ENCODE data around the gene RAPGEF4. TPM values are rescaled to one million over a fixed set of nuclear protein-coding genes. Genes with fewer than 3 reads are reported as not detected.
"Not testable (repeated sequence)": the region's sequence is repeated elsewhere in the genome, so short reads cannot be mapped to it uniquely, and the experiment has no call there.

Gene RAPGEF4
- total RNA-seq, 2 donors from 2014 or later = 1.4 to 2.2 TPM

DNA sequence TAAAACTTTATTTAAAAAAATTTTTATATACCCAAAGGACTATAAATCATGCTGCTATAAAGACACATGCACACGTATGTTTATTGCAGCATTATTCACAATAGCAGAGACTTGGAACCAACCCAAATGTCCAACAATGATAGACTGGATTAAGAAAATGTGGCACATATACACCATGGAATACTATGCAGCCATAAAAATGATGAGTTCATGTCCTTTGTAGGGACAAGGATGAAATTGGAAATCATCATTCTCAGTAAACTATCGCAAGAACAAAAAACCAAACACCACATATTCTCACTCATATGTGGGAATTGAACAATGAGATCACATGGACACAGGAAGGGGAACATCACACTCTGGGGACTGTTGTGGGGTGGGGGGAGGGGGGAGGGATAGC lies 358.0 kb downstream of the RAPGEF4 start:
- not testable (repeated sequence) for H3K27me3 Mint-ChIP-seq; H3K4me3 Mint-ChIP-seq; H3K9me3 Mint-ChIP-seq; H3K36me3 Mint-ChIP-seq (ENCODE audit: low read depth); H3K27ac Mint-ChIP-seq; H3K4me1 Mint-ChIP-seq; ATAC-seq (replicated peaks)

GRCh38 chr2:173094731-173095130 lies 359.1 kb downstream of the RAPGEF4 start:
- H3K36me3 Mint-ChIP-seq (ENCODE audit: low read depth) = no peaks in the 10 kb centered on the region
- H3K27ac Mint-ChIP-seq = no peak overlapping the region
- H3K4me1 Mint-ChIP-seq = no peaks in the 10 kb centered on the region
- H3K27me3 Mint-ChIP-seq = no peaks in the 10 kb centered on the region
- ATAC-seq (replicated peaks) = no peak
- no peaks in the 10 kb centered on the region for H3K9me3 Mint-ChIP-seq
- H3K4me3 Mint-ChIP-seq = no peak overlapping the region

DNA sequence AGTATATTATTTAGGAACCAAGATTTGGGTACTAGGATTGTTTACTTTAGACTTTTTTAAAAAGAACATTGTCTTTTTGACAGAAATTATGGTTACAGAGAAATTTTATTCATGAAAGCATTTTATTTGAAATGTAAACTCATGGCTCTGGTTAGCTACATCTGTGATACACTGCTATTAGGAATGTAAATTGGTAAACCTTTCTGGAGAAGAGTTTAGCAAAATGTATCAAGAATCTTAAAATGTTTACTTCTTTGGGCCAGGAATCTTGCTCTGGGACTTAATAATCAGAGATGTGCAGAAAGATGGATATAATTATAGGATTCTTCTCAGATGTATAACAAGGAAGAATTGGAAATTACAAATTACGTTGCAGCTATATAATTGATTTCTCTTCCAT lies 359.7 kb downstream of the RAPGEF4 start:
- H3K27me3 Mint-ChIP-seq = no peaks in the 10 kb centered on the region
- no peaks in the 10 kb centered on the region for H3K9me3 Mint-ChIP-seq
- no peak overlapping the region for H3K27ac Mint-ChIP-seq
- H3K4me3 Mint-ChIP-seq = no peak overlapping the region
- H3K36me3 Mint-ChIP-seq (ENCODE audit: low read depth) = no peaks in the 10 kb centered on the region
- no peak for ATAC-seq (replicated peaks)
- H3K4me1 Mint-ChIP-seq = no peaks in the 10 kb centered on the region

GRCh38 chr2:173099271-173099670 lies 363.6 kb downstream of the RAPGEF4 start:
- Mint-ChIP-seq H3K36me3 (ENCODE audit: low read depth) (no peaks in the 10 kb centered on the region), H3K4me3 (no peak overlapping the region), H3K27ac (no peak overlapping the region), H3K9me3 (no peaks in the 10 kb centered on the region), H3K4me1 (no peaks in the 10 kb centered on the region), H3K27me3 (no peaks in the 10 kb centered on the region)
- ATAC-seq (replicated peaks) = no peak

GRCh38 chr2:173099804-173100203 lies 364.2 kb downstream of the RAPGEF4 start:
- Mint-ChIP-seq H3K4me1 (no peaks in the 10 kb centered on the region), H3K27ac (no peak overlapping the region), H3K27me3 (no peaks in the 10 kb centered on the region), H3K36me3 (ENCODE audit: low read depth) (no peaks in the 10 kb centered on the region), H3K9me3 (no peaks in the 10 kb centered on the region), H3K4me3 (no peak overlapping the region)
- peak; percentile 59 for ATAC-seq (replicated peaks)

DNA sequence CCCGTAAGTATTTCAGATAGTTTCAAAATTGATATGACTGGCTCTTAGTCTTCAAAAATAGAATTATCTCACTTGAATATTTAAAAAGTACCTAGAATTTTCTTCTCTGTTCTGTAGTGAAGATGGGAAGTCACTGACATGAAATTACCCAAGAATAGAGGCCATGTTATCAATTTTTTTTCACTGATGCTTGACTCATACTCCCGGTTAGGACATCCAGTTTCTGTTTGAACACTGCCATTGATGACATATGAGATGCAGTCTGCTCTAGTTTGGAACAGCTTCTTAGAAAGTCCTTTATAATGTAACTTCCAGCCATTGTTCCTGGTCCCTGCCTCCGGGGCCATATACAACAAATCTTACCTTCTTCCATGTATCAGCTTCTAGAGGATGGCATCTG lies 366.0 kb downstream of the RAPGEF4 start:
- peak overlapping the region; percentile 31 for H3K4me3 Mint-ChIP-seq
- ATAC-seq (replicated peaks) = peak; percentile 89
- H3K27me3 Mint-ChIP-seq = no peaks in the 10 kb centered on the region
- H3K36me3 Mint-ChIP-seq (ENCODE audit: low read depth) = no peaks in the 10 kb centered on the region
- peaks cover 1% of the 10 kb centered on the region for H3K4me1 Mint-ChIP-seq
- no peaks in the 10 kb centered on the region for H3K9me3 Mint-ChIP-seq
- H3K27ac Mint-ChIP-seq = peak overlapping the region; percentile 2

Other genes with a start within 250 kb of the RAPGEF4 start
- gene PDK1, start 179.8 kb upstream of the RAPGEF4 start, total RNA-seq = 10 to 100 TPM; 43.9 to 95.8 TPM